Inflammatory macrophage treated with lipopolysaccharide for 4 hours (primary cell): ENCODE measurements around the gene FMC1.
A peak's percentile ranks its signal among the peaks of the same experiment; 100 is the strongest.
"Not testable (repeated sequence)": the region's sequence is repeated elsewhere in the genome, so short reads cannot be mapped to it uniquely, and the experiment has no call there.

Source experiments
- DNase-seq: peaks from one replicate; pipeline ENCODE4 v3.0.0-alpha.2; 2020

FMC1 gene

DNA sequence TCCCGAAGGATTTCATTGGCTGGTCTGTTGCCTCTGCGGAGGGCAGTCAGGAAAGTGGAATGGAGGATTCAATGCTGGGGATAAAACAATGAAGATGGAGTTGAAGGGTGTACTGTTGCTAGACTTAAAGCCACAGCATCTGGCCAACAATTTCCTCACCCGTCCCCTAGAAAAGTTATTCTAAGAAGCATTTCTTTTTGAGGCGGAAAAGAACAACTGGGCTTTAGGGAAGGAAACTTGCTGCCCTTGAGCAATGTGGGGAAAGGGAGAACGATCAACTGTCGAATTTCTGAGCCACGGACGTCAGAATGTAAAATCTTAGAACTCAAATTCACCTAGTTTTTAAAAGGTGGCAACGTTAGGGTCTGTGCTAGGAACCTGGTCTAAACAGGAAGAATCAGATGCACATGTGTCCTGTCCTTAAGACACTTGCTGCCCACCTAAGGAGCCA, 664 bp downstream of the FMC1 start:
- no peak for DNase-seq

- DNase-seq, result peak; percentile 79
These were observed 3.9 kb downstream of the FMC1 start for GRCh38 chr7:139345042-139345441.

DNA sequence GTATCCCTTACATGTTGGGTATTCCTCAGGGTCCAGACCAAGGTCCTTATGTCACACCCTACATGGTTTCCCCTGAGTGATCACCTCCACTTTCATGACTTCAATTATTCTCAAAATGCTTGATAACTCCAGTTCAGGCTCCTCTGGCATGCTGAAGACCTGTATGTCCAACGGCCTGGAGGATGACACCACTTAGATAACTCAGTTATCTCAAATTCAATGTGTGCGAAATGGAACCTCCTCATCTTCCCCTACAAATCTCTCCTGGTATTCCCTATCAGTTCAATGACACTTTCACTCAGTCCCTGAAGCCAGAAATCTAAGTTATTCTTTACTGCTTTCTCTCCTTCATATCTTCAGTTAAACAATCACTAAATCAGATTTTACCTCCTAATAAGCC, 9.9 kb downstream of the FMC1 start:
- DNase-seq, result no peak

GRCh38 chr7:139354729-139355128, 13.6 kb downstream of the FMC1 start:
- DNase-seq, result no peak

DNA sequence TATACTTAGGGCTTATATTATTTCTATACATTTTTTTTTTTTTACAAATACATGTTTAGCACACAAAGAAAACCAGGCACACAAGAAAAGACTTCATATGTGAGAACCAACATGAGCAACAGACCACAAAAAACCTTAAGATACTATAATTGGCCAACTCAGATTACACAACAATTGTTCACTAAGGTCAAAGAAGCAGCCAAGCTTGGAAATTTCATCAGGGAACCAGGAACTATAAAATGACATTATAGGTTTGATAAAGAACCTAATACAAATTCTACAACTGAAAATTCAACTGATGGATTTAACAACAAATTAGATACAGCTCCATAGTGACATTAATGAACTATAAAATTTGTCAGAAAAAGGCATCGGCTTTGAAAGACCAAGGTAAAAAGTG, 14.2 kb downstream of the FMC1 start:
- peak; percentile 86 for DNase-seq

GRCh38 chr7:139357729-139358506, 16.8 kb downstream of the FMC1 start:
- not testable (repeated sequence) for DNase-seq

DNA sequence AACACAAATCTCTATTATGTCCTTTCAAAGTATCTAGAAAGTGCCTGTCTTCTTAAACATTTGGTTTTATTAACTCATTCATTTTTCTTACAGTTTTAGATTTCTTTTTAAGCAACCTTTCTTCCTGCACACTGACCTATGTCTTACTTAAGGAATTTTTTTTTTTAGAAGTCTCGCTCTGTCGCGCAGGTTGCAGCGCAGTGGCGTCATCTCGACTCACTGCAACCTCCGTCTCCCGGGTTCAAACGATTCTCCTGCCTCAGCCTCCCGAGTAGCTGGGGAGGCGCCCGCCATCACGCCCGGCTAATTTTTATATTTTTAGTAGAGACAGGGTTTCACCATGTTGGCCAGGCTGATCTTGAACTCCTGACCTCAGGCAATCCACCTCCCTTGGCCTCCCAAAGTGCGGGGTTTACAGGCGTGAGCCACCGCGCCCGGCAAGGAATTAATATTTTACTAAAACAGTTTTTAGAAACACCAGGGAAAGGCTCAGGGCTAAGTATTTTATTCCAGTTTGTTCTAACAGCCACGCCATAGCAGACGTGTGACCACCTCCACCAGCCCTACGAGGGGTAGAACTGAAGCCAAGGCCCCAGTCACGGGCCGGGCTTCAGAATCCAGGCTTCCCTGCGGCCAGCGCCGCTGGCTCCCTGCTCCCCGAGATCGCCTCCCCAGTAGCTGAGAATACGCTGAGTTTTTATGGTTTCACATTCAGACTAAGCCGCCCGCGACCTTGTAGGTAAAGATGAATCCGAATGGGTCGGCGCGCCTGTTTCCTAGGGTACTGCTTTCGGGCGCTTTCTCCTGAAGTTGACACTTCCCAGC, 17.6 kb downstream of the FMC1 start:
- peak; percentile 39 for DNase-seq

DNA sequence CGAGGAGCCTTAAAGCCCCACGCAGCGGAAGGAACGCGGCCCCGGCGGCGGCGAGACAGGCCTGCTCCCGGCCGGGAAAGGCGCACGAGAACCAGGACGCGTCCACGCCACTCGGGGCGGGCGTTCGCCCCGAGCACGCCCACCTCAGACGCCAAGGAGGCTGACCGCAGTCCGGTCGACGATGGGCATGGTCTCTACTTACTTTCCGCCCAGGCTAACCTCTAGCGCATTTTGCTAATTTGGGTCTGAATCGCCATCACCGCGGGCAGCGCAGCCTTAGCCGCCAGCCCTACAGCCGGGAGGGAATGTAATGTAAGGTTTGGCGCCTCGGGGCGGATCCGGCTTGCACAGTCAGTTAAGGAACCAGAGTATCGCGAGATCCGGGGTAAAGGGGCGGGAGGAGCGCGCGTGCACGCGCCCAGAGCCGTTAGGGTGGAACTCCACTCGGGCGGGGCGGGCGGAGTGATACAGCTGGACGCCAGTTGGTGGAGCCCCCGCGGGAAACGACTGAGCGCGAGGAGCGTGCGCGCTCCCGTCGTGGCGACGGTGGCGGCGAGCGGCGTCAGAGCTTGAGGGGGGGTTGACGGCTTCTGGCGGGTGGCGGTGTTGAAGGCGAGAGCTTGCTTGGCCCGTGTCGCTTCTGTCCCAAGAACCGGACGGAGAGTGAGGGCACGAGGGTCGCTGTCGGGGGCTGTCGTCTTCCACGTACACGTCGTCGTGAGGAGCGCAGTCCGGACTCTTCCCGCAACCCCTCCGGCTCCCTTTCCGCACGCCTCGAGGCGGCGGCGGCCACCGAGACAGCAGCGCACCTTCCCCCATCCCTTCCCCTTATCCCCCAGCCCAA, 18.5 kb downstream of the FMC1 start, which contains the start of gene LUC7L2:
LUC7L2 (plus strand) TSS at position 529 of the 844 bp plus-strand sequence. CDS start 368 bp downstream, outside the sequence.
- DNase-seq, result peak; percentile 99

DNA sequence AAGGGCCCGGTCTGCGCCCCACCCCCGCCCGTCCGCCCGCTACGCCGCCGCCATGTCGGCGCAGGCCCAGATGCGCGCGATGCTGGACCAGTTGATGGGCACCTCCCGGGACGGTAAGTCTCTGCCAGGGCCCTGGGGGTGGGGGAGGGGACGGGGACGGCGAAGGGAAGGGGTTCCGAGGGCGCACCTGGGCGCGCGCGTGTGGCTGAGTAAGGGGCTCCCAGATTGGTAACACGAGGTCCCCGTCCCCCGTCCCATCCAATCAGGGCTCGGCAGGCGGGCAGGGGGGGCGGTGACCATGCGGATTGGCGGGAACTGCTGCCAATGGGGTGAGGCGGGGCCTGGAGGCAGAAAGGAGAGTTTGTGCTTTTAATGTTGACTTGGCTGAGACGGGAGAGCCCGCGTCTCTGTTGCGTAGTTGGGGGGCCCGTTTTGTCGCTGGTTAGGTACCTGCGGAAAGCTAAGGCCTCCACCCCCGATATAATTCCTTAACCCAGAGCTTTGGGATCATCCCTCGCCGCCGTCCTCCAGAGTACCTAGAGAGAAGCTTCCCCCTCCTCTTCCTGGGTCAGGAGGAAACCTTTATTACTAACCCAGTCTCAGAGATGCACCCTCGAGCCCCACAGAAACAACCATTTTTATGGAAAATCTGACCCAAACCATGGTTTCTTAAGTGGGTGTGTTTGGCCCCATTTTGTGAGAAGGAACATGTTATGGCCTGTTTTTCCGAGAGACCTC, 19.2 kb downstream of the FMC1 start:
- peak; percentile 91 for DNase-seq

- no peak for DNase-seq
These were observed 19.8 kb downstream of the FMC1 start for GRCh38 chr7:139360948-139361307.

- DNase-seq, result no peak
These were observed 20.4 kb downstream of the FMC1 start for GRCh38 chr7:139361523-139361922.

GRCh38 chr7:139362302-139362701, 21.2 kb downstream of the FMC1 start:
- no peak for DNase-seq

GRCh38 chr7:139362981-139363380, 21.8 kb downstream of the FMC1 start:
- DNase-seq, result no peak

- no peak for DNase-seq
These were observed 24.2 kb downstream of the FMC1 start for GRCh38 chr7:139365336-139365735.

- DNase-seq, result no peak
These were observed 25.3 kb downstream of the FMC1 start for GRCh38 chr7:139366400-139366799.

GRCh38 chr7:139367438-139368155, 26.5 kb downstream of the FMC1 start:
- DNase-seq, result no peak

GRCh38 chr7:139370301-139370942, 29.3 kb downstream of the FMC1 start:
- DNase-seq, result no peak

GRCh38 chr7:139370943-139371313, 29.8 kb downstream of the FMC1 start:
- DNase-seq, result no peak

GRCh38 chr7:139374246-139374645, 33.1 kb downstream of the FMC1 start:
- DNase-seq, result no peak

DNA sequence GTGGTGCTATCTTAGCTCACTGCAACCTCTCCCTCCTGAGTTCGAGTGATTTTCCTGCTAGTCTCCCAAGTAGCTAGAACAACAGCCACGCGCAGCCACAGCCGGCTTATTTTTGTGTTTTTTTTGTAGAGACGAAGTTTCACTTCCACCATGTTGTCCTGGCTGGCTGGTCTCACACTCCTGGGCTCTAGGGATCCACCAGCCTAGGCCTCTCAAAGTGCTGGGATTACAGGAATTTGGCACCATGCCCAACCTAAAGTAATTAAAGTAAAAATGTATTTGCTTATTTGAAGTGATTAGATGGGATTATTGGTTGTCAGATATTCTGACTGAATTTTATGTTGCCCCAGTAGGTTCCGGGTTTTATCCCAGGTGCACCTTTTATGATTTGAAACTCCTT, 41.3 kb downstream of the FMC1 start:
- DNase-seq, result no peak

DNA sequence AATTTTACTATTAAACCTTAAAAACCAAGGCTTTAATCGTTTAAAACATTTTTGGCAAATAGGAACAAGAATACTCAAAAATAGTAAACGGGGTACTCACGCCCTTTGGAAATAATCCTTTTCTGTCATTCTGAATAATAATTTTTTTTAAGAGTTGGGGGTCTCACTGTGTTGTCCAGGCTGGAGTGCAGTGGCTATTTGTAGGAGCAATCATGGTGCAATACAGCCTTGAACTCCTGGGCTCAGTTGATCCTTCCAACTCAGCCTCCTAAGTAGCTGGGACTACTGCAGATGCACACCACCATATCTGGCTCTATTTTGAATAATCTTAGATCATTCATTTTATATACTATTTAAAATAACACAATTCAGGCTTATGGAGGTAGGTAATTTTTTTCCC, 43.5 kb downstream of the FMC1 start:
- DNase-seq, result no peak
